NCI-H526 (cell line): ENCODE results near the gene ADGRG1.
A peak's percentile ranks its signal among the peaks of the same experiment; 100 is the strongest.

ENCODE experiments used
- DNase-seq, 2 experiments: peaks; one replicate each; lab custom pipeline; 2025; lab: John Stamatoyannopoulos, UW

Gene ADGRG1

GRCh38 chr16:57606147-57606846, 22.1 kb upstream of the ADGRG1 start:
- DNase-seq, result no peak

- DNase-seq, result peak; percentile 5 to 61
These were observed 21.5 kb upstream of the ADGRG1 start for GRCh38 chr16:57606847-57607501.

DNA sequence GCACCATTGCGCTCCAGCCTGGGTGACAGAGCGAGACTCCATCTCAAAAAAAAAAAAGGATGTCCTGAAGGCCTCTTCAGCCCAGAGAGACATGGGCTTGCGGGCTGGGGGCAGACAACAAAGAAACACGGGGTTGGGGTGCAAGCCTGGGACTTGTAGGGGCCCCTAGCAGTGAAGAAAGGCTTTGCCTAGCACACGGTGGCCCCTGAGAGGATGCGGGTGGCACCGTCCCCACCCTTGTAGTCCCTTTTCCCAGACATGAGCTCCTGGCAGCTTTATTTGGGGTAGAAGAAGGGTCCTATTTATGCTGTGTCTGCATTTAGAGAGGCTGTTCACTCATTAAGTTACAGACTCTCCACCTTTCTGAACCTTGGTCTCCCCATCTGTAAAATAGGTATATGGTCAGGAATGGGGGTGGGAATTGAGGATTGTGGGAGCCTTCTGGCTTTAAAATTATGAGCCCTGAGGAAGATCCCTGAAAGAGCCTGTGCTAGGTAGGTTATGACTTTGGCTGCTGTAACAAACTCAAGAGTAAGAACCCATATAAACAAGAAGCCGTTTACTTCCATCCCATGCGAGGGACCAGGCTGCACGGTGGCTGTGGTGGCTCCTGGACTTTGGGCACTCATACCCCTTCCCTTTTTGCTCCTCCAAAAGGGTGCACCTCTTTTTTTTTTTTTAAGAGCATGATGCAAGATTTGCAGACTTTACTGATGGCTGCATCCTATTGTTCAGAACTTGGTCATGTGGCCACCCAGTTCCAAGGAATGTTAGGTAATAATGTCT, 20.6 kb upstream of the ADGRG1 start:
- DNase-seq, result no peak

DNA sequence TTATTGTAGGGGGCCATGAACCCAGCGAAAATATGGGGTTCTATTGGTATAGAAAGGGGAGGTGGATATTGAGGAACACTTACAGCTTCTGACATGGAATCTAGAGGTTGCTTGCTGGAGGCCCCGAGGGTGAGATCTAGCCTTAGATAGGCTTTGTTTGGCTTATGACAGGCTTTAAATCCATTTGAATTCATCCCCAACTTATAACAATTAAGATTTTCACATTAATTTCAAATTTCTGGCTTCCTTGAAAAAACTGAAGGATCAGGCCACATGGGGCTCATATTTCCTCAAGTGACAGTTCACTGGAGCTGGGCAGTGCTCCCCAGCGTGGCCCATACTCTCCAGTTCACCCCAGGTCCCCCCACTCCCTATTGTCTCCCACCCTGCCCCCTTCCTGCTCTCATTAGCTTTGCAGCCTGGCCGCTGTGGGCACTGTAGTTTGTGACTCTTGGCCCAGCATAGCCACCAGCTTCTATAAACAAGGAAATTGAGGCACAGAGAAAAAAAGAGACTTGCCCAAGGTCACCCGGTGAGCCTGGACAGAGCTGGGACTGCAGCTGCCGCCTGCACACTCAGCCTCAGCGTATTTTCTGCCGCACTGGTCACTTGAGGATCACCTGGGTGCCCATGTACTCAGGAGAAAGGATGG, 19.8 kb upstream of the ADGRG1 start:
- no peak for DNase-seq

GRCh38 chr16:57609541-57610401, 18.7 kb upstream of the ADGRG1 start:
- no peak for DNase-seq

- no peak for DNase-seq
These were observed 17.8 kb upstream of the ADGRG1 start for GRCh38 chr16:57610611-57611010.

DNA sequence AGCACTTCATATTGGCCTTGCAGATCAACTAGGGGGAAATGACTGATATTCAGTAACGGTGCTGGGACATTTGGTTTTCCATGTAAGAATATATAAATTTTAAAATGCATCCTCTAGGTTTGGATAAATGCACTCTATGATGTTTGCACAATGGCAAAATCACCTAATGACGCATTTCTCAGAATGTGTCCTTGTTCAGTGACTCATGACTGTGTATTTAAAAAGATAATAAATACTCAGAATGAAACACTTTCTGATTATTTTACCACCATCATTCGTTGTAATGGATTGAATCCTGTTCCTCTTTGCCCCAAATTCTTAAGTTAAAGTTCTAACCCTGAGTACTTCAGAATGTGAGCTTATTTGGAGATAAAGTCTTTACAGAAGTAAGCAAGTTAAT, 17.2 kb upstream of the ADGRG1 start:
- no peak for DNase-seq

GRCh38 chr16:57611706-57612105, 16.7 kb upstream of the ADGRG1 start:
- no peak for DNase-seq

DNA sequence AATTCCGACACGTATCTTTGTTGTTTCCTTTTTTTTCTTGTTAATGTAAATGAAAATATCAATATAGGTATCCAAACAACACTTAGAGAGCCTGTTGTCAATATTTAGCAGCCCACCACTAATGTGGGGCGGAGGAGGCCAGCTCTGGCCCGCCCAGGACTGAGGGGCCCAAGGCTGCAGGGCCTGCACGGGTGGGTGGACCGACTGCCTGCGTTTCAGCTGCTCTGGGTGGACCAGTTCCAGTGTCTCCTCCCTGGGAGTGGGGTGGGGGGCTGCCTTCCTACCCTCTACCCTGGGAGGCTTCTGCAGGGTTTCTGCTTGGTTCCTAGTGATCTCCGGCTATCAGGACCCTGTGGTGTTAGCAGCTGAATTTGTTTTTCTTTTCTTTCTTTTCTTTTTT, 15.9 kb upstream of the ADGRG1 start:
- DNase-seq, result no peak

- no peak for DNase-seq
These were observed 14.9 kb upstream of the ADGRG1 start for GRCh38 chr16:57613514-57613913.

- no peak for DNase-seq
These were observed 13.9 kb upstream of the ADGRG1 start for GRCh38 chr16:57614536-57614935.

DNA sequence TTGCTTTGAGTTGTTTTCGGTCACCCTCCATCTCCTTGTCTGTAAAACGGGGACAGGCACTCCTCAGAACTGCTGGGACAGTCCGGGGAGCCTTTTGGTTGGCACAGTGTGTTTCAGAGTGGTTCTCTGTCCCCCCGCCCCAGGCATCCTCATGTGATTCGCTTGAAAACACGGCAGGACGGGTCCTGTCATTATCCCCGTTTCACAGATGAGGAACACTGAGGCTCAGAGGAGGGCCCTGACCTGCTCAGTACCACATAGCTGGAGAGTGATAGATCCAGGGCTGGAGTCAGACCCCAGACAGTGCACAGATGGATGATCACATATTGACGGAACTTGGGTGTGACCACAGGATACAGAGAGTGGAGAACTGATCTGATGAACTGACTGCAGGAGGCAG, 13.5 kb upstream of the ADGRG1 start:
- no peak for DNase-seq

GRCh38 chr16:57615813-57616212, 12.6 kb upstream of the ADGRG1 start:
- DNase-seq, result no peak

GRCh38 chr16:57616241-57616640, 12.2 kb upstream of the ADGRG1 start:
- DNase-seq, result no peak

GRCh38 chr16:57616876-57617275, 11.6 kb upstream of the ADGRG1 start:
- no peak for DNase-seq

DNA sequence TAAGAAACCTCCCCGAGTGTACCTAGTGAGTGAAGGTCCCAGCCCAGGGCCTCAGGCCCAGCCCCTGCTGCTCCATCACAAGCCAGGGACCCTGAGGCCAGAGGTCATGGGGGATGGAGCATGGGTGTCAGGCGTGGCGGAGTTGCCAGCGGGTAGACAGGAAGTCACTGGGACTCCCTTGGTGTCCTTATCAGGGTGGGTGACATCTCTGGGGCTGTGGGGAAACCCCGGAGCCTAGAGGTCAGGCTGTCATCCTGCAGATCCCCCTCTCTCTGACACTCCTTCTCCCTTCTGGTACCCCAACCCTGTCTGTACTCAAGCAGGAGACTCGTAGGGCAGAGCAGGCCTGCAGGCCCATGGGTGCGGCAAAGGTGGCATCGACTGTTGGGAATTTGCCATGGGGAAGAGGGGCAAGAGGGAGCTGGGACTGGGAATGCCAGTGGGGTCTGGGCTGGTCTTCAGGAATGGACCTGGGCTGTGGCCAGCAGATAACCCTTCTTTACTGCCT, 10.8 kb upstream of the ADGRG1 start:
- no peak for DNase-seq

- DNase-seq, result no peak
These were observed 9.9 kb upstream of the ADGRG1 start for GRCh38 chr16:57618296-57619132.

DNA sequence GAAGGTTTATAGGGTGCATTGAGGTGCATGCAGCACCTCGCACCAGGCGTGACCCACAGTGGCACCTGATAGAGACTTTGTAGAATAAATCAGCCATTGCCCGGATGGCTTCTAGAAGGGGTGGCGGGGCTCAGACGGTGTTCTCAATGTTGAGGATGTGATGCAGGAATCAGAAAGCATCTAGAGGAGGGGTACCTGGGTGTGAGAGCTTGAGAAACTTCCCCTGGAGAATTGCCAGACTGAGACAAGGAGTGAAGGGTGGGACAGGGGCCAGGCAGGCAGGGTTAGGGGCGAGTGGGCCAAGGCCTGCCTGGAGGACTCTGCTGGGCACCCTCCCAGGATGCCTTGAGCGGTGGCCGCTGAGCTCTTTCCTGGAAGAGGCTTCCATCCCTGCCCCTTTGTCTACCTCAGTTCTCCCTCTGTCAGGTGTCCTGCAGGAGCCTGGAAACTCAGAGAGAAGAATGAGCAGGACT, 9.3 kb upstream of the ADGRG1 start:
- no peak for DNase-seq

GRCh38 chr16:57619606-57620334, 8.7 kb upstream of the ADGRG1 start:
- DNase-seq, result peak; percentile 82 to 90
